Activated effector memory CD4-positive, alpha-beta T cell treated with Interleukin-2 at 50 U/mL for 16 hours (primary cell): ENCODE results near the gene ZNF804A.
"Not testable (repeated sequence)": the region's sequence is repeated elsewhere in the genome, so short reads cannot be mapped to it uniquely, and the experiment has no call there.

Experiments used
- DNase-seq: peaks from one replicate; pipeline ENCODE4 v3.0.0-alpha.2; 2020

Gene ZNF804A

DNA sequence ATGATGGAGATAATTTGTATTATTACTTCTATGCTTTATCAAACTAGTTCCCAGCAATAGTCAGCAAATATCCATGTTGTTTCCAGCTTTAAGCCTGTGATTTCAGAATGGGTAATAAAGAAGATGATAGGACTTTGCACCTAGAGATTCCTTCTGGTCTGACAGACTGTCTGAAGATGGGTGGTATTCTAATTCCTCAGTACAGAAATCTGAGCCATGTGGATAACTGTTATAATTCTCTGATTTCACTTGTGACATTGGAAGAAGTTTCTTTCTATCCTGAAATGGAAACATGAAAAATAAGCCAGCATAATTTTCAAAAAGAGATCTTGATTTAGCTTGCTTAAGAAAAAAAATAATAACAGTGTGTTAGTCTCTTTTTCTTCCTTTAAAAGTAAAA, 130.1 kb downstream of the ZNF804A start:
- no peak for DNase-seq

DNA sequence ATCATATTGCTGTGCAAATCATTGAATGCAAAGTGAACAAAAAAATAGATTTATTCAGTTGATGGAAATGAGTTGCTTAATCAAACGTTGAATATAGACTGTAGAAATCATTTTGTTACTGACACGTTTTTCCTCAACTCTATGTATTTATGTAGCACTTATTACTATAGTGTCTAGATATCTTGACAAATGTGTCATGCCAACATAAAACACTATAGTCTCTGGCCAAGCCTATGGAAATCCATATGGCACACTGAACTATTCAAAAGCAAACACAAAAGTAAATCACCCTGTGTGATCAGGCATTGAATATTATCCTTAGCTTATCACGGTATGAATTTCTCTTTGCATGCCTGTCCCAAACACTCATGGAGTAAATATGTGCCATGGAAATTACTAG, 131.3 kb downstream of the ZNF804A start:
- no peak for DNase-seq

GRCh38 chr2:184730288-184730687, 132.0 kb downstream of the ZNF804A start:
- no peak for DNase-seq

DNA sequence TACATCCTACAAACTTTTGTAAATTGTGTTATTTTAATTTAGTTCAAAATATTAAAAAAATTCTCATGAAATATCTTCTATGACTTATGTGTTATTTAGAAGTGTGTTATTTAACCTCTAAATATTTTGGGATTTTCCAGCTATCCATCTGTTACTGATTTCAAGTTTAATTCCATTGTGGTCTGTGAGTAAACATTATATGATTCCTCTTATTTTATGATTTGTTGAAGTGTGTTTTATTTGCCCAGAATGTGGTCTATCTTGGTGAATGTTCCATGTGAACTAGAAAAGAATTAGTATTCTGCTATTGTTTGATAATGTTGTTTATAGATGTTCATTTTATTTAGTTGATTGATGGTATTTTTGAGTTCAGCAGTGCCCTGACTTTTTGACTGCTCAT, 136.0 kb downstream of the ZNF804A start:
- no peak for DNase-seq

DNA sequence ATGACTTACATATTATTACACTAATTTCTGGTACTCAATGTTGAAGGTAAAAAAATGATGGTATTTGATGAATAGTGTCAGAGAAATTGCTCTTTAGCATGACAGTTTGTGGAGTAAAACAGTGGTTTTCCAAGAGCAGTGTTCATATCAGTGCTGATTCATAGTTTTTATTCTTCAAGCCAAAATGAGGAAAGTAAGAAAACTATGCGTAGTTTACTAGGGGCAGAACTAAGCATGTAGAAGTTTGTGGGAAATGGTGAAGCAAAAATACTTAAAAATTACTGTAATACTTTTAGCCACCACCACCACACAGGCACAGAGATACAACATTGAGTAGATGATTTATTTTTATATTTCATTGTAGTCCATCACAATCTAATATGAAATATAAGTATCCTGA, 137.3 kb downstream of the ZNF804A start:
- DNase-seq, result no peak

DNA sequence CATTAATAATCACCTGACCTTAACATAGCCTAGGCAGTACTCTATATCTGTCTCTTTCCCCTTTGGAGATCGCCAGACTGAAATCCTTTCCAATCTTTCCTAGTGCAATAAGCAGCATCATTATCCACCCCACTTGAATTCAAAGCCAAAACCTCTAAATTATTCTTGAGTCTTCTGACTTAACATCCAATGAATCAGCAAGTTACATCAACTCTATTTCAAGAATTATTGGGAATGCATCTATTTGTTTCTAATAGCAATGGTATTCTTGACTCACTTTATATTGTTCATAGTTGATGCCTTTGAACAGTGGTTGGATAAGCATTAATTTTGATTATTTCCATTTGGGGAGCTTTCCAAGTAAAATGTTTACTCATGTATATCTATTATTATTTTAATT, 144.8 kb downstream of the ZNF804A start:
- DNase-seq, result no peak

DNA sequence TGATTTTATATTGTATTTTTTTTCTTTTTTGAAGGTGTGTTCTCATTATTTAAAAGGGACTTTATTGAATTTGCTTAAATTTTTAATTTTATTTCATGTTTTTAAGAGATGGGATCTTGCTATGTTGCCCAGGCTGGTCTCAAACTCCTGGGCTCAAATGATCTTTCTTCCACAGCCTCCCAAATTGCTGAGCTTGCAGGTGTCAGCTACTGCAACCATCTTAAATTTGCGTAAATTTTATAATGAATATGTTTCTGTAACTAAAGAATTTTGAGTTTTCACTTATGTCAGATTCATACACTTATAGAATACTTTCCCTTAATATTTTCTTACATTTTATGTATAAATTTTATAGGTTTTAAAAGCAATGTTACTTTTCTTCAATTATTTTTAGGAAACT, 157.8 kb downstream of the ZNF804A start:
- no peak for DNase-seq

- no peak for DNase-seq
These were observed 158.6 kb downstream of the ZNF804A start for GRCh38 chr2:184756885-184757284.

DNA sequence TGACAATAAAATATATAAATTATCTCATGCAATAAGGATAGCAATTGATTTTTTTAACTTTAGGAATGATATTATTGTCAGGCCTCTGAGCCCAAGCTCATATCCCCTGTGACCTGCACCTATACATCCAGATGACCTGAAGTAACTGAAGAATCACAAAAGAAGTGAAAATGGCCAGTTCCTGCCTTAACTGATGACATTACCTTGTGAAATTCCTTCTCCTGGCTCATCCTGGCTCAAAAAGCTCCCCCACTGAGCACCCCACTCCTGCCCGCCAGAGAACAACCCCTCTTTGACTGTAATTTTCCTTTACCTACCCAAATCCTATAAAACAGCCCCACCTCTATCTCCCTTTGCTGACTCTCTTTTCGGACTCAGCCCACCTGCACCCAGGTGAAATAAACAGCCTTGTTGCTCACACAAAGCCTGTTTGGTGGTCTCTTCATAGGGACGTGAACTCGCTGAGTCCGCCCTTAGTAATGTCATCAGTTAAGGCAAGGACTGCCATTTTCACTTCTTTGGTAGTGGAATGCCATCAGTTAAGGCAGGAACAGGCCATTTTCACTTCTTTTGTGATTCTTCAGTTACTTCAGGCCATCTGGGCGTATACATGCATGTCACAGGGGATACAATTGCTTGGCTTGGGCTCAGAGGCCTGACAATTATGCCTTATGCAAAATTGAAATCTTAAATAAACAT, 161.4 kb downstream of the ZNF804A start:
- not testable (repeated sequence) for DNase-seq

DNA sequence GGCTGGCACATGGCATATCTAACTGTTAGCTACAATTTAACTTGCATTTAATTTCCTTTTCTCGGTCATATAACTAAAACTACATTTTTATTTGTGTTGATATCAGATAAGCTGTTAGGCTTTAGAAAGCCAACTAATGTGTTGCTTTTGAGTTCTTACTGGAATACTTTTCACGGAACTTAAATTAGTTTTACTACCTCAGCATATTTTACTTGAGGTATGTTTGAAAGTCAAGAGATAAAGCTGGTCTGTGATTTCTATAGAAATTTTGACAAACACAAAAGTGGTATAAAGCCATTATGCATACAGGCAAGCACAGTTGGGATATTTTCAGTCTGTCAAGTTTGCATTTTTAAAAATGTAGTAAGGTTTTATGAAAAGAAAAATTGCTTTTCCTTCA, 162.6 kb downstream of the ZNF804A start:
- DNase-seq, result no peak

- no peak for DNase-seq
These were observed 167.0 kb downstream of the ZNF804A start for GRCh38 chr2:184765112-184765895.

DNA sequence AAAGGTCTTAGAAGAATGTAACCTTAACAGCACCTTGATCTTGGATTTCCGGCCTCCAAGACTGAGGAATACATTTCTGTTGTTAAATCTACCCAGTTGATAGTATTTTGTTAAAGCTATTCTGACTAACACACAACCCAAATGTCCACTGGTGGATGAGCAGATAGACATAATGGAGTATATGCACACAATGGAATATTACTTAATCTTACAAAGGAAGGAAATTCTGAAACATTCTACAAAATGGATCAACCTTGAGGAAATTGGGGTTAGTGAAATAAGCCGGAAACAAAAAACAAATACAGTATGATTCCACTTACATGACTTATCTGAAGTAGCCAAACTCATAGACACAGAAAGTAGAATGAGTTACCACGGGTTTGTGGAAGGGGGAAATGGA, 168.7 kb downstream of the ZNF804A start:
- no peak for DNase-seq

GRCh38 chr2:184769023-184769422, 170.7 kb downstream of the ZNF804A start:
- no peak for DNase-seq

- no peak for DNase-seq
These were observed 171.4 kb downstream of the ZNF804A start for GRCh38 chr2:184769686-184770085.

DNA sequence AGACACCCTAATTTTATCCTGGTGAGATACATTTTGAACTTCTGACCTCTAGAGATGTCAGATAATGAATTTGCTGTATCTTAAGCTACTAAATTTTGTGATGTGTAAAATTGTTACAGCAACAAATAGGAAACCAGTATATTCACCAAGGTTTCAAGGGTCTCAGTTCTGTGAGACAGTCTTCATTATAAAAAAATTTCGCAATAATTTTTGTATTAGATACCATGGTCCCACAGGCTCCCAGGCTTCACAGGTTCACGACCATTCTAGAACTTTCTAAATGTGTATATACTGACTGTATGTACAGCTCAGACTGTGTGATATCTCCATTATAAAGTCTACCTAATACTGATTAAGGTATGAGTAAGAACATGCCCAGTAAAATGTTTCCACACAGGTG, 181.4 kb downstream of the ZNF804A start:
- DNase-seq, result no peak

DNA sequence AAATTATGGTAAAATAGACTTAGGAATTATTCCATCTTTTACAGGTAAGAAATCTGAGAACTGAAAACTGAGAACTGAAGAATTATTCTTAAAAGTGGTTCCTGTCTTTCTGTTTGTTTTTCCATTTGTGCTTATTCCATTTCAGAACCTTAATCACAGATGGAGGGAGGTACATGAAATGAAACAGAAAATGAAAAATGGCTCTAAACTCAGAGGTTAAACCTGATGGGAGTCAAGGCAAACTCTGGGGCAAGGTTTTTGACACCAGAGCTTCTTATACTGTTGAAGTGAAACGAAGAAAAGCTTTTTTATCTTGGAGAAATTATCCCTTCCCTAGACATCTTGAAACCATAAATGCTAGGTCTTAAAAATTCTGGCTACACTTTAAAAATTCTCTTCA, 182.1 kb downstream of the ZNF804A start:
- DNase-seq, result no peak

DNA sequence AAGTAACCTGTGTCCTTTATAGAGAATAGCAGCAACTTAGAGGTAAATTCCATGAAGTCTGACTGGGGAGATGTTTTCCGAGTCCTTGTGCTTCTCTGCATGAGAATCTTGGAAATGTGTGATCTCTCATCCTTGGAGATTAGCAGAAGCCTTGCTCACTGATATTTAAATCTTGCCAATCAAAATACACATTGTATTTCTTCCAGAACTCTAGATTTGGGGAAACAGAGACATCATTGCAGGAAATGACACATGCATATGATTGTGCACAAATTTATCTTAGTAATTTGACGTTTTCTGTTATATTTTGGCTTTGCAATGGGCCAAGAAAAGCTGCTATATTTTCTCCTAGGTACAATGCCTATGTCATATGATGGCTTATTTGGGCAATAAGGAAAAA, 182.6 kb downstream of the ZNF804A start:
- DNase-seq, result no peak

DNA sequence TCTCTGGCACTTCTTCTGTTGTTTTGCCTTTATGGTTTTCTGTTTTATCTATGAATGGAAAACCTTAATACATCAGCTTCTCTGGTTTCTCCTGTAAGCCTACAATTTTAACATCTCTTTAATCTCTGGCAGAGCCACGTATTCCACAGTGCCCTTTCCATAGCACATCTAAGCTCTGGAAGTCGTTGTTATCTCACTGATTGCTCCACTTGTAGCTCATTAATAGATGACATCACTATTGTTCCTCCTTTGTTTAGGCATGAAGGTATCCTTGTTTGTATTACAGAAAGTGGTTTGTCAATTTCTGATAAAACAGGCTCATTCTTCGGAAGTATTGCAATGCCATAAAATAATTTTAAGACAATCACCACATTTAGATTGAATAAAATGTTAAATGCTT, 185.2 kb downstream of the ZNF804A start:
- DNase-seq, result no peak

DNA sequence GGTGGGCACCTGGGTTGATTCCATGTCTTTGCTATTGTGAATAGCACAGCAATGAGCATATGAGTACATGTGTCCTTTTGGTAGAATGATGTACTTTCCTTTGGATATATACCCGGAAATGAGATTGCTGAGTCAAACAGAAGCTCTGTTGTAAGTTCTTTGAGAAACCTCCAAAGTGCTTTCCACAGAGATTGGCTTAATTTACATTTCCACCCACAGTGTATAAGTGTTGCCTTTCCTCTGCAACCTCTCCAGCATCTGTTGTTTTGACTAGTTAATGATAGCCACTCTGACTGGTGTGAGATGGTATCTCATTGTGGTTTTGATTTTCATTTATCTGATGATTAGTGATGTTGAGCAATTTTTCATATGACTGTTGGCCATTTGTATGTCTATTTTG, 194.8 kb downstream of the ZNF804A start:
- DNase-seq, result no peak

- DNase-seq, result no peak
These were observed 201.1 kb downstream of the ZNF804A start for GRCh38 chr2:184799379-184799778.

- DNase-seq, result no peak
These were observed 216.1 kb downstream of the ZNF804A start for GRCh38 chr2:184814421-184814820.

DNA sequence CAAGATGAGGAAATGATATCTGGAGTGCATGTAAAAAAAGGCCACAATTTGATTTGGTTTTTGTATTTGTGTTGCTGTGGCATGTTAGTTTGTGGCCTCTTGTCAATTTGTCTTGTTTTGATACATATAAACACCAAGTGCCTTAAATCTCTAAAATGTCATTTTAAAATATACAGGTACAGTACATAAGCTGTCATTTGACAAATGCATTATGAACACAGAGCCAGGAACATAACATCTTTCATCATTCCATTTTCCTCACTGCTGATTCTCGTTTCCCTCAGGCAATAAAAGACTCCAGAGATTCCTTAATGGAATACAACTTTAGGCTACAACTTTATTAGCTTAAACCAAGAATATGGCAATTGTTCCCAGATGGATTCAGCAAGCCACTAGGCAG, 217.5 kb downstream of the ZNF804A start:
- DNase-seq, result no peak

DNA sequence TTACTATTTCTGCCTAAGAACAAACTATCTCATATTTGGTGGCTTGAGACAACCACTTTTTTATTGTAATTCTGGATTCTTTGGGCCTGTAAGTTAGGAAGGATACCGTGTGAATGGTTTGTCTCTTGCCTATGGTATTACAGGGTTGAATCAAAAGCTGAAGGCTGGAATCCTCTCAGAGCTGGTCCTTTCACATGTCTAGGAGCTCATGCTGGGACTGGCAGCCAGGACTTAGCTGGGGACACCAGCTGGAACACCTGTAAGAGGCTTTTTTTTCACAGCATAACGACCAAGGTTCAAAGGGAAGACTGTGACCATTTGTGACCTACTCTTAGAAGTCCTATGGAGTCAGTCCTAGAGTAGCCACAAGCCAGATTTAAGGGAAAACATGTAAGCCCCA, 226.3 kb downstream of the ZNF804A start:
- DNase-seq, result no peak

- no peak for DNase-seq
These were observed 232.2 kb downstream of the ZNF804A start for GRCh38 chr2:184830531-184830930.
